ENCODE measurements around the gene GOLIM4.
A peak's percentile ranks its signal among the peaks of the same experiment; 100 is the strongest.

The GOLIM4 gene

GRCh38 chr3:168096210-168096652, 507 bp upstream of the GOLIM4 start:
- FAIRE-seq: peak; percentile 81

GRCh38 chr3:168094877-168095610, 680 bp downstream of the GOLIM4 start:
- FAIRE-seq: no peak

GRCh38 chr3:168094580-168094876, 1.2 kb downstream of the GOLIM4 start:
- FAIRE-seq: no peak

DNA sequence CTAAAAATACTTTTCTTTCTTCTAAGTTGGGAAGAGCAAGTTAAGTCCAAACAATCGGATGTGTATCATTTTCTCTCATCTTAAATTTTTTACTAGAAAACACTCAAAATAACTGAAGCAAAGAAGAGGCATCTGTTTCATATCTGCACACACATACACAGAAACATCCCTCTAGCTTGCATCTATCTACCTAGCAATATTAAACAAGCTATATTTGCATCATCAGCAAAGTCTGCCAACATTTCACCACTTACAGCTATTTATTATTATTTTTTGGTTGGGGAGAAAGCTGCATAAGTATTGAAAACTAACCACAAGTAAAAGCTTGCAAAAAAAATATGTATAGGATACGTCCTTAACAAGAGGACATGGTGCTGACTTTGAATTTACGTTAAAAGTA, 1.9 kb downstream of the GOLIM4 start:
- no peak for FAIRE-seq

DNA sequence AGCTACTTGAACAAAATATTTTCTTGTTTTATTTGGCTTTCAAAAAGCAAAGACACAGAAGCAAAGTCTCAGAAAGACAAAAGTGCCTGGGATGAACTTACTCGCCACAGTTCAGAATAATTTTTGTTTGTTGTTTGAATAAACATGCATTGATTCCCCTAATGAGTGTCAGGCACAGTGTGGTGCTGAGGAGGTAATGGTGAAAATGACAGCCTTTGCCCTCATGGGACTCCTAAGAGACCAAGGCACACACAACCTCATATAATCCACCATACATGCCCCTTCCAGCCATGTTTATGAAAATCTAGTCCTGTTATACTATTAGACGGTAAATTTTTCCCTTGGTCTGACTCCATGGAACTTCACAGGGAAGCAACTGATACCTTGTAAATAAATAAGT, 2.5 kb downstream of the GOLIM4 start:
- FAIRE-seq: no peak

GRCh38 chr3:168091941-168092340, 3.8 kb downstream of the GOLIM4 start:
- no peak for FAIRE-seq

DNA sequence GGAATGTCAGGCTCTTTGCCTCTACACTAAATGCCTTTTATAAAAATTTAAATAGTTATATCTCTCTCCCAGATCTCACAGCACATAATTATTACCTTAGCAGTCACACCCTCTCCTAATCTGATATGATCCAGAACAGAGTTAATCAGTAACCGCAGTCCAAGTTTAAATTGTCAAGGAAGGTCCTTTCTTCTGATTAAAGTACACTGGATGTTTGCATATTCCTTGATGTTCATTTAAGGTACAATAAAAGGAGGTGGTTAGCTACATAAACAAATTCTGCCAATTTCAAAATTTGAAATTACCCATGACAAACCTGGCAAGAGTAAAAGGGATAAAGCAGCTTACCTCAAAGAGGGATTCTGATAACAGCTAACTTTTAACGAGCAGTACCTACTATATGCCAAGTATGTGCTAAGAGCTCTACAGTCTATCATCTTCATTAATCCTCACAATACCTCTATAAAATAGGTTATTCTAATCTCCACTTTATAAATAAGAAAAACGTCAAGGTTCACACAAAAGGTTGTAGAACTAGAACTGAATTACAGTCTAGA, 4.3 kb downstream of the GOLIM4 start:
- FAIRE-seq: no peak

DNA sequence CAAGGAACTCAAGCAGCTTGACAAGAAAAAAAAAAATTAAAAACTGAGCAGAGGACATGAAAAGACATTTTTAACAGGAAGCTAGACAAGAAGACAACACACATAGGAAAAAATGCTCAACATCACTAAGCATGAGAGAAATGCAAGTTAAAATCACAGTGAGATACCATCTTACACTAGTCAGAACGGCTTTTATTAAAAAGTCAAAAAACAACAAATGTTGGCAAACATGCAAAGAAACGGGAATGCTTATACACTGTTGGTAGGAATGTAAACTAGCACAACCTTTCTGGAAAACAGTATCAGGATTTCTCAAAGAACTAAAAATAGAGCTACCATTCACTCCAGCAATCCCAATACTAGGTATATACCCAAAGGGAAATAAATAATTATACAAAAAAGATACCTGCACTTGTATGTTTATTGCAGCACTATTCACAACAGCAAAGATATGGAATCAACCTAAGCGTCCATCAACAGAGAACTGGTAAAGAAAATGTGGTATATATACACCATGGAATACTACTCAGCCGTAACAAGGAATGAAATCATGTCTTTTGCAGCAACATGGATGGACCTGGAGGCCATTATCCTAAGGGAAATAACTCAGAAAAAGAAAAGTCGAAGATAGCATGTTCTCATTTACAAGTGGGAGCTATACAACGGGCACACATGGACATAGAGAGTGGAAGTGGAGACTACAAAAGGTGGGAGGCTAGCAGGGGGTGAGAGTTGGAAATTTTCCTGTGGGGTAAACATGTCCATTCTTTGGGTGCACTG, 5.2 kb downstream of the GOLIM4 start:
- no peak for FAIRE-seq

- no peak for FAIRE-seq
These were observed 6.4 kb downstream of the GOLIM4 start for GRCh38 chr3:168089179-168089771.

- no peak for FAIRE-seq
These were observed 7.5 kb downstream of the GOLIM4 start for GRCh38 chr3:168088106-168088720.

- FAIRE-seq: no peak
These were observed 8.2 kb downstream of the GOLIM4 start for GRCh38 chr3:168087539-168087938.

DNA sequence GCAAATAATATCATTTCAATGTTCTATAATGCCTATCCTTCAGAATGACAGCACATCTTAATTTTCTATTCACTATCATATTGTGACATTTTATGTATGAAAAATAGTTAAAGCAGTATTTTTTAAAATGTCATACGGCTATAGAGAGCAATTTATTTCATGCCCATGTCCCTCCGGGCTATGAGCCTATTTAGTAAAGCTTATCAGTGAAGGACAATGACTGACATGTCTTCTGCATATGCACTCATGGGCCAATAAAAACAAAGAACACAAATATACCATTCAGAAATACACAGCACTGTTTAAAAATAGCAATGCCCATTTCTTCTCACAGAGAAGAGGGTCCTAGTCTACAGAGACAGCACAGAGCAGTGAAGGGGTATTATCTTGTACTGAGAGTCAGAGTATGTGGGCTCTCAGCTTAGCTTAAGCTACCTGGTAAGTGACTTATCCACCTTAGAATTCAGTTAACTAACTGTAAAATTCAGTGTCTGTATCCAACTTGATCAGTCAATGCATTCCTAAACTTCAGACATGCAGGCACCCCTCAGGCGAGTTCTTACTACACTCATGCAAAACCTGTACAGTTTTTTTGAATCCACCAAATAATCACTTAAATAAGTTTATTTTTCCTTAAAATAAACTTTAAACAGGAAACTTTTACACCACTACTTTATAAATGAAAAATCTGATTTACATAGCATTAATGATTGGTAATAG, 9.0 kb downstream of the GOLIM4 start:
- no peak for FAIRE-seq

GRCh38 chr3:168085491-168086119, 10.1 kb downstream of the GOLIM4 start:
- FAIRE-seq: no peak

DNA sequence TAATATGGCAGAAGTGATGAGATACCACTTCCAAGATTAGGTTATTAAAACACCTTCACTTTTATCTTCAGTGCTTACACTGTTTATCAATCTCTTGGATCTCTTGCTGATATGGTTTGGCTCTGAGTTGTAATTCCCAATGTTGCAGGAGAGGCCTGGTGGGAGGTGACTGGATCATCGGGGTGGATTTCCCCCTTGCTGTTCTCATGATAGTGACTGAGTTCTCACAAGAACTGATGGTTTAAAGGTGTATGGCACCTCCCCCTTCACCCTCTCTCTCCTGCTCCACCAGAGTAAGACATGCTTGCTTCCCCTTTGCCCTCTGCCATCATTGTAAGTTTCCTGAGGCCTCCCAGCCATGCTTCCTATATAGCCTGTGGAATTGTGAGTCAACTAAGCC, 11.8 kb downstream of the GOLIM4 start:
- FAIRE-seq: no peak

DNA sequence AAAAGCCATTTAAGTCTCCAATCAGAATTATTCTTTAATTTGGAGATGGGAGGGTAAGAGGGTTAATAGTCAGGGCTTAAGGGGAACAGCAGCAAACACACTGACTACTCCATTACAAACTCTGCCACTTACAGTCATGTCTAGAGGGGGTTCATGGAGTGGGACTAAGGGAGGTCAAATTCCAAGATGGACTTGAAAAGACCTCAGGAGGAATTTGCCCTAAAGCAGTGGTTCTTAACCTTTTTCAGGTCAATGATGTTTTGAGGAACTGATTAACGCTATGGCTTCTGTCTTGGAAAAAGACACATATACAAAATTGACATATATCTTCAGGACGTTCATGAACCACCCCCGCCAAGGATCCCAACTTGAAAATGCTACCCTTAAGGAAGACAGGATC, 13.9 kb downstream of the GOLIM4 start:
- no peak for FAIRE-seq

GRCh38 chr3:168081171-168081771, 14.5 kb downstream of the GOLIM4 start:
- FAIRE-seq: no peak

- no peak for FAIRE-seq
These were observed 15.1 kb downstream of the GOLIM4 start for GRCh38 chr3:168080499-168081170.

DNA sequence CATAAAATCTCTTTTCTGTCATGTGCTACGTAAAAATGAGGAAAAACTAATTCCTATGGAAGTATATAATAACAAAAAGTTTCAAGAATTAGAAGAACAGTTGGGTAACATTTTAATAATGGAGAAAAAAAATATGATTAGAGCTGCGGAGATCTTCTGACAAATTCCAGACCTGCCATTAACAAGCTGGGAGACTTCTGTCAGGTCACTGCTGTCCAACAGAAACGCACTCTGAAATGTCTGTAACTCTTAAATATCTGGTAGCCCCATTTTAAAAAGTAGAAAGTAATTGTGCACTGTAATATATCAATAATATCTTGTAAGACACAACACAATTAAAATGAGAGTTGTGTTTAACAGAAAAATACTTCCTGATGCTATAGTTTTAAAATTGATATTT, 15.7 kb downstream of the GOLIM4 start:
- no peak for FAIRE-seq

DNA sequence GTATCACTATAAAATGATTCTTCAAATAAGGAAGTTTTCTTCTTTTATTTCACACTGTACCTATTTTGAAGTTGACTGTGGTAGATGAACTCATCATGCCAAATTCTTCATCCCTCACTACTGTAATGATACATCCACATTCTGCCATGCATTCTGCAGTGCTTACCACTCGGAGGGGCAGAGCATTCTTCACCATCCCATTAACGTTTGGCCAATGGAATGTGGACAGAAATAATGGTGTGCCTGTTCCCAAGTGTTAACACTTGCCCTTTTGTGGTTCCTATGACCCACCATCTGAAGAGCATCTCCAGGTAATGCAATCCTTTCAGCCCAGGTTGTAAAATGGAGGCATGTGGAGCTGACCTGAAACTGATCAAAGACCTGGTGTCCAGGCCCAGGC, 18.6 kb downstream of the GOLIM4 start:
- no peak for FAIRE-seq

- FAIRE-seq: no peak
These were observed 21.7 kb downstream of the GOLIM4 start for GRCh38 chr3:168073842-168074605.

DNA sequence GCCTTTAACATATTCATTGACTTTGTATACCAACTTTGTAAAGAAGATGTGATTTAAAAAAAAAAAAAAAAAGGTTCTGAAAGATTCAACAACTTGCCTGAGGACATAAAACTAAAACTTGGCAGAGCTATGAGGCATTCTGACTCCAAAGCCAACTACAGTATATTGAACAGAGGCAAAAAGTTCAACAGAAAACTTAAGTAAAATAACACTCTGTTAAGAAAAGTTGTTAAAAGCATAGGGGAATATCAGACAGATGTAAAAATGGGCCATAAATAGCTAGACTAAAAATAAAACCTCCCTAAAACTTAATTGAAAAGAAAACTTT, 23.4 kb downstream of the GOLIM4 start:
- no peak for FAIRE-seq

Measured in TTC549 (cell line).